ENCODE results near the gene MPLKIP. TPM values are rescaled to one million over a fixed set of nuclear protein-coding genes. Genes with fewer than 3 reads are reported as not detected.

Gene MPLKIP
- total RNA-seq, 2 donors from 2014 or later = 20.2 to 24.1 TPM

- Histone ChIP-seq H3K4me1 (ENCODE audit: control insufficient read depth in 1 of 2, low read depth in 2 of 2) (no peaks in the 10 kb centered on the region), H3K4me3 (no peak overlapping the region), H3K9me3 (no peaks in the 10 kb centered on the region), H3K36me3 (no peaks in the 10 kb centered on the region), H3K27ac (no peak overlapping the region), H3K27me3 (replicated peaks; ENCODE audit: insufficient read depth) (no peaks in the 10 kb centered on the region)
- TF ChIP-seq CTCF (IDR thresholded peaks at IDR 0.05) = no peak
- ATAC-seq (ENCODE audit: insufficient number of reproducible peaks, low FRiP score, low read depth) = no peak
- DNase-seq (ENCODE audit: low spot score) = no peak
Measured at GRCh38 chr7:40167291-40167690, 32.9 kb upstream of the MPLKIP start.

- Histone ChIP-seq H3K36me3 (no peaks in the 10 kb centered on the region), H3K4me1 (ENCODE audit: control insufficient read depth in 1 of 2, low read depth in 2 of 2) (no peaks in the 10 kb centered on the region), H3K27me3 (replicated peaks; ENCODE audit: insufficient read depth) (no peaks in the 10 kb centered on the region), H3K27ac (no peak overlapping the region), H3K4me3 (no peak overlapping the region), H3K9me3 (no peaks in the 10 kb centered on the region)
- TF ChIP-seq CTCF (IDR thresholded peaks at IDR 0.05) = no peak
- DNase-seq (ENCODE audit: low spot score) (no peak), ATAC-seq (ENCODE audit: insufficient number of reproducible peaks, low FRiP score, low read depth) (no peak)
Measured at GRCh38 chr7:40165216-40165615, 30.8 kb upstream of the MPLKIP start.

- Histone ChIP-seq H3K4me1 (ENCODE audit: control insufficient read depth in 1 of 2, low read depth in 2 of 2) (no peaks in the 10 kb centered on the region), H3K36me3 (no peaks in the 10 kb centered on the region), H3K27ac (no peak overlapping the region), H3K27me3 (replicated peaks; ENCODE audit: insufficient read depth) (no peaks in the 10 kb centered on the region), H3K4me3 (no peak overlapping the region), H3K9me3 (no peaks in the 10 kb centered on the region)
- no peak for TF ChIP-seq CTCF (IDR thresholded peaks at IDR 0.05)
- DNase-seq (ENCODE audit: low spot score) = no peak
- no peak for ATAC-seq (ENCODE audit: insufficient number of reproducible peaks, low FRiP score, low read depth)
Measured at GRCh38 chr7:40162516-40162915, 28.1 kb upstream of the MPLKIP start.

GRCh38 chr7:40156988-40157387, 22.6 kb upstream of the MPLKIP start:
- TF ChIP-seq CTCF (IDR thresholded peaks at IDR 0.05) = no peak
- Histone ChIP-seq H3K27me3 (replicated peaks; ENCODE audit: insufficient read depth) (no peaks in the 10 kb centered on the region), H3K4me1 (ENCODE audit: control insufficient read depth in 1 of 2, low read depth in 2 of 2) (no peaks in the 10 kb centered on the region), H3K27ac (no peak overlapping the region), H3K4me3 (no peak overlapping the region), H3K9me3 (no peaks in the 10 kb centered on the region), H3K36me3 (no peaks in the 10 kb centered on the region)
- ATAC-seq (ENCODE audit: insufficient number of reproducible peaks, low FRiP score, low read depth) (no peak), DNase-seq (ENCODE audit: low spot score) (no peak)

GRCh38 chr7:40151504-40151903, 17.1 kb upstream of the MPLKIP start:
- Histone ChIP-seq H3K4me1 (ENCODE audit: control insufficient read depth in 1 of 2, low read depth in 2 of 2) (no peaks in the 10 kb centered on the region), H3K27me3 (replicated peaks; ENCODE audit: insufficient read depth) (no peaks in the 10 kb centered on the region), H3K27ac (no peak overlapping the region), H3K36me3 (no peaks in the 10 kb centered on the region), H3K9me3 (no peaks in the 10 kb centered on the region), H3K4me3 (no peak overlapping the region)
- no peak for DNase-seq (ENCODE audit: low spot score)
- no peak for ATAC-seq (ENCODE audit: insufficient number of reproducible peaks, low FRiP score, low read depth)
- no peak for TF ChIP-seq CTCF (IDR thresholded peaks at IDR 0.05)
